ENCODE measurements around the gene DNAJB9.

- TF ChIP-seq TAF1 (IDR thresholded peaks at IDR 0.05; ENCODE audit: borderline replicate concordance, insufficient read depth, low read length) (no peak), SIN3A (IDR thresholded peaks at IDR 0.05; ENCODE audit: borderline replicate concordance, insufficient read depth, low read length) (no peak)
Observed at GRCh38 chr7:108585843-108586242, 16.2 kb downstream of the DNAJB9 start.
